ENCODE measurements around the gene ZCCHC3.
"Not testable (repeated sequence)": the region's sequence is repeated elsewhere in the genome, so short reads cannot be mapped to it uniquely, and the experiment has no call there.

ZCCHC3 gene

DNA sequence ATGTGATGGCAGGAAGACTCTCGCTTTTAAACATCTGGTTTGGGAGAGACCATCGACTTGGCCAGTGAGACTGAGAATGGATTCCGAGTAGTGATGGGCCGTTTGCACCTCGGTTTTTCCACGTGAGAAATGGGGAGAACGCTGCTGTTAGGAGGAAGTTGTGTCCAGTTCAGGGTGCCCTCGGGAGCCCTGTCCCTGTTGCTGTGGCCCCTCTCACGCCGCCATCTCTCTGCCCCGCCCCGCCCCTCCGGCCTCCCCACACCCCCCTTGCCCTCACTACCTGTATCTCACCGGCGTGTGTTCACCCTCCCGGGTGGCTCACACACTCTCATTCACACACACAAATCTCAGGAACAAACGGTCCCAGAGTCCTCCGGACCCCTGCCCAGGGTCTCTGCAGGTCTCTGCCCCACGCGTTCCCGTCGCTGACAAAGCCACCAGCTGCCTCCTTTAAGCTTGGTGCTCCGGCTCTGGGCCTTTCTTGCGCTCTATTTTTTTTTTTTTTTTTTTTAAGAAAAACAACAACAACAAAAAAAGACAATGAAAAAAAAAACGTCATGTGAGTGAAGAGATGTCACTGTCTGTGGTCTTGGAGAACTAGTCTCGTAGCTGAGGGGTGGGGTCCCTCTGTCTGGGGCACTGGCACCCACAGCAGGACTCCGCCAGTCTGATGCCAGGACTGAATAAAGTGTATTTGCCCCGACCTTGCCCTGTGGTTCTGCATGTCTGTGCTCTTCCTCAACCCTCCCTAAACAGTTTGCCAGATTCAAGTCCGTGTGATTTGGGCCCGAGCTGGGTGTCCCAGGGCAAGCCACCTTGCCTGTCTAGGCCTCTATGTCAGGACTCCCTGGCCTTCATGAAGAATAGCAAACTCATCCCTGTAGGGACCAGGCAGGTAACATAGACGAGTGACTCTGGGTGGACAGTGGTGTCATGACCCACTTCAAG is 30.9 kb downstream of the ZCCHC3 start:
- ChIA-PET POLR2A (no interaction called here), CTCF (interaction anchor here (1.1 to 5.3 kb wide), 6 partner anchors 16 to 70 kb away, joined by 4 to 54 read pairs (median 14); partner anchors contain the start of gene DEFB132)
- Histone ChIP-seq H3K9me3 (ENCODE audit: control extremely low read depth in 1 of 5, control insufficient read depth in 4 of 5, insufficient read depth in 2 of 5, low read depth in 1 of 5, low read length in 4 of 5) (no peaks in the 10 kb centered on the region), H3K4me3 (ENCODE audit: control insufficient read depth in 1 of 7, extremely low read depth in 1 of 7, insufficient read depth in 4 of 7, low read depth in 2 of 7, low read length in 6 of 7) (peak overlapping the region in 6 of 7 experiments; percentile 71 to 94 (median 87)), H3K4me1 (ENCODE audit: control extremely low read depth in 1 of 4, control insufficient read depth in 4 of 4, insufficient read depth in 4 of 4, low read length in 3 of 4) (peaks cover 14 to 52% (median 47%) of the 10 kb centered on the region in 4 experiments), H3K27ac (ENCODE audit: insufficient read depth in 1 of 2, low read depth in 1 of 2, low read length in 2 of 2, poor library complexity in 1 of 2, severe bottlenecking in 2 of 2) (peak overlapping the region; percentile 58 to 78), H3K27me3 (replicated peaks in 2 of 5; ENCODE audit: control insufficient read depth in 4 of 5, insufficient read depth in 5 of 5, low read length in 4 of 5) (no peaks in the 10 kb centered on the region), H3K36me3 (ENCODE audit: control insufficient read depth in 4 of 4, insufficient read depth in 4 of 4, low read length in 3 of 4) (peaks cover 0 to 21% (median 9%) of the 10 kb centered on the region in 4 experiments)
- DNase-seq, result peak in 1 of 3 donors; percentile 2
- WGBS (ENCODE audit: insufficient coverage), result 48% methylated on average over 15 of the region's 31 CpGs

DNA sequence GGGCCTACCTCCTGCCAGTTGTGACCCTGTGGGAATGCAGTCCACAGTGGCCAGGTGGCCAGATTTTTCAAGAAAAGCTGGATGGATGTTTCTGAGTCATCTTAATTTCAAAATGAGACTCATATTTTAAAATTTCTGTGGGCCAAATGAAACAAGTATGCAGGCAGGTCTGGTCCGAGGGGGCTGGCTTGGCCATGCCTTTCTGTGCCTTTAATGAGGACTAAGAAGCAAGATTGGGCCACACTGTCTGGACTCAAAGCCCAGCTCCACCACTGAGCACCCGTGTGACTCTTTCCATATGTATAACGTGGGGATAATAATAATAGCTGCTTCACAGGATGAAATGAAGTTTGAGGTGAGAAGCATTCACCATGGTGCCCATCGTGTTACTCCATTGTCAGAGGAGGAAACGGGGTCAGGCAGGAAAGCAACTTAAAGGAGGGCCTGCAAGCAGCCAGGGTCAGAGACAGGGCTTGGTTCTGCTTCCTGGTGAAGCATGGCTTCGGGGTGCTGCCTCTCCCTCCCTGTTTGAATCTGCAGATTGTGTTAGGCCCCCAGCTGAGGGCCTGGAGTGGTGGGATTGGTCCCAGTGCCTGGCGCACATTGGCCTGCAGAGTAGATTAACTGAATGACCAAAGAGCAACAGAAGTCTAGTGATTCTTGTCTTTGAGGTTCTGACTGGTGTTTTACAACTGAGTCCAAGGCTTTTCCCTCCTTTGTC is 31.8 kb downstream of the ZCCHC3 start:
- 52% methylated on average over 5 of the region's 7 CpGs for WGBS (ENCODE audit: insufficient coverage)
- Histone ChIP-seq H3K36me3 (ENCODE audit: control insufficient read depth in 4 of 4, insufficient read depth in 4 of 4, low read length in 3 of 4) (peaks cover 0 to 21% (median 11%) of the 10 kb centered on the region in 4 experiments), H3K9me3 (ENCODE audit: control extremely low read depth in 1 of 5, control insufficient read depth in 4 of 5, insufficient read depth in 2 of 5, low read depth in 1 of 5, low read length in 4 of 5) (no peaks in the 10 kb centered on the region), H3K4me1 (ENCODE audit: control extremely low read depth in 1 of 4, control insufficient read depth in 4 of 4, insufficient read depth in 4 of 4, low read length in 3 of 4) (peaks cover 14 to 45% (median 41%) of the 10 kb centered on the region in 4 experiments), H3K27ac (ENCODE audit: insufficient read depth in 1 of 2, low read depth in 1 of 2, low read length in 2 of 2, poor library complexity in 1 of 2, severe bottlenecking in 2 of 2) (peak overlapping the region in 1 of 2 experiments; percentile 28), H3K27me3 (replicated peaks in 2 of 5; ENCODE audit: control insufficient read depth in 4 of 5, insufficient read depth in 5 of 5, low read length in 4 of 5) (no peaks in the 10 kb centered on the region), H3K4me3 (ENCODE audit: control insufficient read depth in 1 of 7, extremely low read depth in 1 of 7, insufficient read depth in 4 of 7, low read depth in 2 of 7, low read length in 6 of 7) (peak overlapping the region in 2 of 7 experiments; percentile 5 to 16)
- no peak for DNase-seq
- ChIA-PET CTCF (interaction anchor here (1.1 to 5.3 kb wide), 11 partner anchors 12 to 121 kb away, joined by 4 to 54 read pairs (median 6); partner anchors contain the start of gene DEFB132), POLR2A (no interaction called here)

DNA sequence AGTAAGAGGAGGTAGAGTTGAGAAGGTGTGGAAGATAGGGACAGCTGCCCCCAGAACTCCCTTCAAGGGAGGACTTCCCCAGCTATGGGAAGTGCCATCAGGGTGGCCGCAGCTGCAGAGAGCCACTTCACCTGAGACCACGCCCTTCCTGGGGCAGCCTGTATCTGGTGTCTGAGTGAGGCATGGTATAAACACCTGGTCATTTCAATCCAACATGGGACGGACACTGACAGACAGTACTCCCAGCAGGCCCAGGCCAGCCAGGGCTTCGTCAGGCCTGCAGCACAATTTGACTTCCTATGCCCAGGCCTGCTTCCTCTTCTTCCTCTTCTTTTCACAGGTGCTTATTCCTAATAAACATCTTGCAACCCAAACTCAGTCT is 32.5 kb downstream of the ZCCHC3 start:
- peaks cover 11 to 40% (median 35%) of the 10 kb centered on the region in 4 experiments for H3K4me1 ChIP-seq (ENCODE audit: control extremely low read depth in 1 of 4, control insufficient read depth in 4 of 4, insufficient read depth in 4 of 4, low read length in 3 of 4)
- H3K4me3 ChIP-seq (ENCODE audit: control insufficient read depth in 1 of 7, extremely low read depth in 1 of 7, insufficient read depth in 4 of 7, low read depth in 2 of 7, low read length in 6 of 7), result peak overlapping the region in 1 of 7 experiments; percentile 37
- no peaks in the 10 kb centered on the region for H3K27me3 ChIP-seq (replicated peaks in 2 of 5; ENCODE audit: control insufficient read depth in 4 of 5, insufficient read depth in 5 of 5, low read length in 4 of 5)
- ChIA-PET CTCF (interaction anchor here (0.7 to 5.3 kb wide), 21 partner anchors 12 to 122 kb away, joined by 3 to 54 read pairs (median 6); partner anchors contain the start of genes DEFB132 and ZCCHC3), POLR2A (no interaction called here)
- no peak for DNase-seq
- H3K36me3 ChIP-seq (ENCODE audit: control insufficient read depth in 4 of 4, insufficient read depth in 4 of 4, low read length in 3 of 4), result peaks cover 0 to 21% (median 14%) of the 10 kb centered on the region in 4 experiments
- WGBS (ENCODE audit: insufficient coverage), result 72% methylated on average over 4 of the region's 4 CpGs
- H3K9me3 ChIP-seq (ENCODE audit: control extremely low read depth in 1 of 5, control insufficient read depth in 4 of 5, insufficient read depth in 2 of 5, low read depth in 1 of 5, low read length in 4 of 5), result no peaks in the 10 kb centered on the region
- peak overlapping the region in 1 of 2 experiments; percentile 28 for H3K27ac ChIP-seq (ENCODE audit: insufficient read depth in 1 of 2, low read depth in 1 of 2, low read length in 2 of 2, poor library complexity in 1 of 2, severe bottlenecking in 2 of 2)

DNA sequence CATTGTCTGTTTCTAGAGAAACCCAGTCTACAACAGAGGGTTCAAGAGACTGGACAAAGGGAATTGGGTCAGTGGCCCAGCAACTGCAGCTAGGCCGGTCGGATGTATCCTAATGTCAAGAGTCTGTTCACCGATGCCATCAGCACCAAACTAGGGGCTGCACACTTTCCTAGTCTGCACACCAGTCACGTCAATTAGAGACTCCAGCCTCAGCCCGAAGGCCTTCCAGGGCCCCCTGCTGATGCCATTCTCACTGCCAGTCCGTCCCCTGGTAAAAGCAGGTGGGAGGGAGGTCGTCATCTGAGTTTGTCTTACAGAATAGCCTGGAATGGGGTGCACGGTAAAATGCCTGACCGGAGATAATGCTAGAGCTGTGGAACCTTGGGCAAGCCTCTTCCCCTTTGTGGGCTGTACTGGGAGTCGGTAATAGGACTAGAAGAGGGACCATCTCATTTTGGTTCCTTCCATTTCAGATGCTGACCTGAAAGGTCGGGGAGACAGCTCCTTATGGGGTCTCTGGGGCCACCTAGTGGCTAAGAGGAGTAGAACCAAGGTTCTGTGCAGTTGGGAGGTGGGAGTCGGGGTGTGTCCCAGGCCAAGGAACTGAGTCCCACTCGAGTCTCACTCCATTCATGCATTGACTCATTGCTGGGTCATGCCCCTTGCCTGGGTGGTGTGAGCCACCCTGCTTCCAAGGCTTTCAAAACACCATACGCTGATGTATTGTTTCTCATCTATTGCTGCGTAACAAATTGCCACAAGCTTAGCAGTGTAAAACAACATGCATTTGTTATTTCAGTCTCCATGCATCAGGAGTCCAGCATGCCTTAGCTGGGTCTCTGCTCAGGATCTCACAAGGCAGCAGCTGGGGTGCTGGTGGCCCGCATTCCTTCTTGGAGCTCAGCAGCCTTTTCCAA is 33.1 kb downstream of the ZCCHC3 start:
- peak; percentile 82 to 90 (median 88) for DNase-seq
- WGBS (ENCODE audit: insufficient coverage), result 56% methylated on average over 14 of the region's 16 CpGs
- Histone ChIP-seq H3K27ac (ENCODE audit: insufficient read depth in 1 of 2, low read depth in 1 of 2, low read length in 2 of 2, poor library complexity in 1 of 2, severe bottlenecking in 2 of 2) (no peak overlapping the region), H3K4me3 (ENCODE audit: control insufficient read depth in 1 of 7, extremely low read depth in 1 of 7, insufficient read depth in 4 of 7, low read depth in 2 of 7, low read length in 6 of 7) (peak overlapping the region in 1 of 7 experiments; percentile 37), H3K36me3 (ENCODE audit: control insufficient read depth in 4 of 4, insufficient read depth in 4 of 4, low read length in 3 of 4) (peaks cover 0 to 21% (median 14%) of the 10 kb centered on the region in 4 experiments), H3K27me3 (replicated peaks in 2 of 5; ENCODE audit: control insufficient read depth in 4 of 5, insufficient read depth in 5 of 5, low read length in 4 of 5) (no peaks in the 10 kb centered on the region), H3K9me3 (ENCODE audit: control extremely low read depth in 1 of 5, control insufficient read depth in 4 of 5, insufficient read depth in 2 of 5, low read depth in 1 of 5, low read length in 4 of 5) (no peaks in the 10 kb centered on the region), H3K4me1 (ENCODE audit: control extremely low read depth in 1 of 4, control insufficient read depth in 4 of 4, insufficient read depth in 4 of 4, low read length in 3 of 4) (peaks cover 10 to 38% (median 33%) of the 10 kb centered on the region in 4 experiments)
- ChIA-PET CTCF (interaction anchor here (0.7 to 5.3 kb wide), 31 partner anchors 10 to 130 kb away, joined by 3 to 54 read pairs (median 5); partner anchors contain the start of genes DEFB132 and ZCCHC3), POLR2A (interaction anchor here (0.8 kb wide), 1 partner anchor 33 kb away, joined by 3 read pairs; the partner anchor contains the start of gene ZCCHC3)

DNA sequence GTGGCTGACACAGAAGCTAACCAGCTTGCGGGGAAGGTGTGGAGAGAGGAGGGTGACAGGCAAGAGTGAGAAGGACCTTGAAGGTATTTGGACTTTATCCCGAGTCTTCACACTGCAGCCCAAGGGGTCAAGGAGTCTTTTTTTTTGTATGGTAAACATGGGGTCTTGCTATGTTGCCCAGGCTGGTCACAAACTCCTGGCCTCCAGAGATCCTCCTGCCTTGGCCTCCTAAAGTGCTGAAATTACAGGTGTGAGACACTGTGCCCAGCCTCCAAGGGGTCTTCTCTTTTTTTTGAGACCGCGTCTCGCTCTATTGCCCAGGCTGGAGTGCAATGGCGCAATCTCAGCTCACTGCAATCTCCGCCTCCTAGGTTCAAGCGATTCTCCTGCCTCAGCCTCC is 37.2 kb downstream of the ZCCHC3 start:
- 95% methylated on average over 4 of the region's 8 CpGs for WGBS (ENCODE audit: insufficient coverage)
- no peak overlapping the region for H3K27ac ChIP-seq (ENCODE audit: insufficient read depth in 1 of 2, low read depth in 1 of 2, low read length in 2 of 2, poor library complexity in 1 of 2, severe bottlenecking in 2 of 2)
- no peaks in the 10 kb centered on the region for H3K27me3 ChIP-seq (replicated peaks in 2 of 5; ENCODE audit: control insufficient read depth in 4 of 5, insufficient read depth in 5 of 5, low read length in 4 of 5)
- H3K9me3 ChIP-seq (ENCODE audit: control extremely low read depth in 1 of 5, control insufficient read depth in 4 of 5, insufficient read depth in 2 of 5, low read depth in 1 of 5, low read length in 4 of 5), result no peaks in the 10 kb centered on the region
- H3K36me3 ChIP-seq (ENCODE audit: control insufficient read depth in 4 of 4, insufficient read depth in 4 of 4, low read length in 3 of 4), result peaks cover 0 to 13% (median 5%) of the 10 kb centered on the region in 4 experiments
- no peak overlapping the region for H3K4me3 ChIP-seq (ENCODE audit: control insufficient read depth in 1 of 7, extremely low read depth in 1 of 7, insufficient read depth in 4 of 7, low read depth in 2 of 7, low read length in 6 of 7)
- POLR2A ChIA-PET, result no interaction called here
- peaks cover 8 to 14% (median 9%) of the 10 kb centered on the region in 4 experiments for H3K4me1 ChIP-seq (ENCODE audit: control extremely low read depth in 1 of 4, control insufficient read depth in 4 of 4, insufficient read depth in 4 of 4, low read length in 3 of 4)
- DNase-seq, result no peak
- CTCF ChIA-PET, result no interaction called here

- H3K27me3 ChIP-seq (replicated peaks in 2 of 5; ENCODE audit: control insufficient read depth in 4 of 5, insufficient read depth in 5 of 5, low read length in 4 of 5); H3K9me3 ChIP-seq (ENCODE audit: control extremely low read depth in 1 of 5, control insufficient read depth in 4 of 5, insufficient read depth in 2 of 5, low read depth in 1 of 5, low read length in 4 of 5); CTCF ChIA-PET; H3K4me3 ChIP-seq (ENCODE audit: control insufficient read depth in 1 of 7, extremely low read depth in 1 of 7, insufficient read depth in 4 of 7, low read depth in 2 of 7, low read length in 6 of 7); DNase-seq; H3K36me3 ChIP-seq (ENCODE audit: control insufficient read depth in 4 of 4, insufficient read depth in 4 of 4, low read length in 3 of 4); H3K4me1 ChIP-seq (ENCODE audit: control extremely low read depth in 1 of 4, control insufficient read depth in 4 of 4, insufficient read depth in 4 of 4, low read length in 3 of 4); POLR2A ChIA-PET; H3K27ac ChIP-seq (ENCODE audit: insufficient read depth in 1 of 2, low read depth in 1 of 2, low read length in 2 of 2, poor library complexity in 1 of 2, severe bottlenecking in 2 of 2): not testable (repeated sequence)
- WGBS (ENCODE audit: insufficient coverage), result 100% methylated on average over 1 of the region's 1 CpG
Observed at GRCh38 chr20:336040-336439, 38.7 kb downstream of the ZCCHC3 start.

Measured in common myeloid progenitor, CD34-positive (primary cell).